GM12864 (cell line): ENCODE results near the gene PLEKHA7.

Experiments
- DNase-seq: peaks from one replicate; pipeline ENCODE4 v3.0.0-alpha.2; 2011; ENCODE audit warnings: low read depth
- H3K4me3 ChIP-seq: 2 replicates; pipeline ENCODE4 v1.5.1; 2011; ENCODE audit warnings: mild to moderate bottlenecking, low read depth, low read length, control low read depth
- TF ChIP-seq, protein P1 (sequence below): IDR thresholded peaks from 2 replicates; pipeline ENCODE4 v1.5.1; 2011; ENCODE audit warnings: low read depth, mild to moderate bottlenecking, moderate library complexity, low read length, control low read depth, inconsistent platforms; ENCODE audit errors: missing control alignments

PLEKHA7 gene

DNA sequence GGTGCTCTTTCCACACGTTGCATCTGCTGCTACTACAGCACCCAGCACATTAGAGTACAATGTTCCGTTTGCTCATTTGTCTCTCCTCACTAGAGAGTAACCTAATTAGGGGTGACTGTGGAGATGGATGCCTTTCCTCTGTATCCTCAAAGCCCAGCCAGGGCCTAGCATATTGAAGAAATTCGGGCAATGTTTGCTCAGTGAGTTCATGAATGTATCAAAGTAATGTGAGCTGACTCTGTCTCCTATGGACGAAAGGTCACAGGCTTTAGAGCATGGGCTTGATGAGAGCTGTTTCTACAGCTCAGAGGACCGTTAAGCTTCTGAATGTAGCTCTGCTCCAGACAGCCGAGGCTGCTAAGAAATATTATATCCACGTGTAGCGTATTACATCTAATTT is 208.3 kb downstream of the PLEKHA7 start:
- no peak overlapping the region for H3K4me3 ChIP-seq
- TF ChIP-seq, protein P1, sequence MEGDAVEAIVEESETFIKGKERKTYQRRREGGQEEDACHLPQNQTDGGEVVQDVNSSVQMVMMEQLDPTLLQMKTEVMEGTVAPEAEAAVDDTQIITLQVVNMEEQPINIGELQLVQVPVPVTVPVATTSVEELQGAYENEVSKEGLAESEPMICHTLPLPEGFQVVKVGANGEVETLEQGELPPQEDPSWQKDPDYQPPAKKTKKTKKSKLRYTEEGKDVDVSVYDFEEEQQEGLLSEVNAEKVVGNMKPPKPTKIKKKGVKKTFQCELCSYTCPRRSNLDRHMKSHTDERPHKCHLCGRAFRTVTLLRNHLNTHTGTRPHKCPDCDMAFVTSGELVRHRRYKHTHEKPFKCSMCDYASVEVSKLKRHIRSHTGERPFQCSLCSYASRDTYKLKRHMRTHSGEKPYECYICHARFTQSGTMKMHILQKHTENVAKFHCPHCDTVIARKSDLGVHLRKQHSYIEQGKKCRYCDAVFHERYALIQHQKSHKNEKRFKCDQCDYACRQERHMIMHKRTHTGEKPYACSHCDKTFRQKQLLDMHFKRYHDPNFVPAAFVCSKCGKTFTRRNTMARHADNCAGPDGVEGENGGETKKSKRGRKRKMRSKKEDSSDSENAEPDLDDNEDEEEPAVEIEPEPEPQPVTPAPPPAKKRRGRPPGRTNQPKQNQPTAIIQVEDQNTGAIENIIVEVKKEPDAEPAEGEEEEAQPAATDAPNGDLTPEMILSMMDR: no peak
- DNase-seq: no peak

DNA sequence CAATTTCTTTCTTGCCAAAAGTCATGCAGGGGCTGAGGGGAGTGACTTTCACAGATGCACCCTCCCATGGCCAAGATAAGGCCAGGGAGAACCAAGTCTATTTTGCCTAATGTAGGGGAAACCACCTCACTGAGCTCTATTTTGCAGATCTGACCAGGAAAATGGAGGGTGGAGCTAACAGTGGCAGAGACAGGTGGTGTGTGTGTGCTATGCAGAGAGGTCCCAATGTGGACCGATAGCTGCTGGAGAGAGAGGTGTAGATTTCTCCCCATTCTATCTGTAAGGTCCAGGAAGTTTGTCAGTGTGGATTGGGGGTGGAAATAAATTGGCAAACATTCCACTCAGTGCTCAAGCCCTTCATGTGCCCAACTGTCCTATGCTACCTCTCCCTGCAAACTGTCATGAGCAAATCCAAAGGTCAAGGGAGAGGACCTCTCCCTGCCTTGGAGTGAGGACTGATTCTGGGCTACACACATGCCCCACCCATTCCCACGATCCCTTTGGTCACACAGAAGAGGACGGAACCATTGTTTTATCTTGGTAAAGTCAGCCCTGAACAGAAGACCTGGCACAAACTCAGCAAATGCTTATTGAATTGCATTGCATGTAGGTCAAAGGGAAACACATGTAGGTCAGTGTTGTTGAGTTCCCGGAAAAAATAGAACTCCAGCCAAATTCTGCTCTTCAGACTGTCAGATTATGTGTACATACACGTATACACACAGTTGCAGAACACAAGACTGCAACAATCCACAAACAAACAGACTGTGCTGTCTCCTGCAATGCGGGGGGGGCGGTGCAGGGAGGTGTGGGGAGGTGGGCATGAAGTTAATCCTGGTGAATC is 209.9 kb downstream of the PLEKHA7 start:
- no peak for DNase-seq
- TF ChIP-seq, protein P1: no peak
- no peak overlapping the region for H3K4me3 ChIP-seq

DNA sequence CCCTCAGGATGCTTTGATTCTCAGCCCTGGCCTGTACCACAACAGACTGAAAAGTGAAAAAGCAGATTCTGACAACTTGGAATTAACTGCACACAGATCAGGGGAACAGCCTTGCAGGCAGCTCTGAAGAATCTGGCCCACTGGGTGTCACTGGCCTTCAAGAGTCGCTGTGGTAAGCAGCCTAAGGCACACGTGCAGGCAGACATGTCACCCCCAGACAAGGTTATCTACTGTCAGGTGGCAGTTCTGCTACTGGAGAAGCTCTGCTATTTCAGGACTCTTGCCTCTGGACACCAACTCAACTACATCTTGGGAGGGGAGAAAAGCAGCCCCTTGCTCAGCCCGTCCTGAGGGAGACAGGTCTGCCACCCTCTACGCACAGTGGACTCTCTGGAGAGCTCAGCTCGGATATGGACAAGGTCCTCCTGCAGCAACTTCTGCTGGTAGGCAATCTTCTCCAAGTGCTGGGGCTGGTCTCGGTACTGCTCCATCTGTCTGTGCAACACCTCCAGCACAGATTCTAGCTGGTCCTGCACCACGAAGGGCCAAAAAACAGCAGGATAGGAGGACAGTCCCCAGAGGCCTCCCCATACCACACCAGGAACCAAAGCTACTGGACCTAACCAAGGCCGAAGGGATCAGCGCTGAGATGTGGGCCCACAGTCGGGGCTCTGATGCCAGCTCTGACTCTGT is 212.8 kb downstream of the PLEKHA7 start:
- TF ChIP-seq, protein P1: no peak

GRCh38 chr11:16800382-16800781 is 213.8 kb downstream of the PLEKHA7 start:
- no peak overlapping the region for H3K4me3 ChIP-seq
- DNase-seq: no peak
- TF ChIP-seq, protein P1: no peak

More for the DNA sequence above, 212.8 kb downstream of the PLEKHA7 start:
- DNase-seq: no peak
- no peak overlapping the region for H3K4me3 ChIP-seq

- TF ChIP-seq, protein P1: no peak
- DNase-seq: no peak
- no peak overlapping the region for H3K4me3 ChIP-seq
Measured at GRCh38 chr11:16799890-16800289, 214.3 kb downstream of the PLEKHA7 start.

- TF ChIP-seq, protein P1: no peak
- no peak overlapping the region for H3K4me3 ChIP-seq
- DNase-seq: no peak
Measured at GRCh38 chr11:16799221-16799620, 215.0 kb downstream of the PLEKHA7 start.

- DNase-seq: no peak
- TF ChIP-seq, protein P1: no peak
- H3K4me3 ChIP-seq: no peak overlapping the region
Measured at GRCh38 chr11:16797776-16798175, 216.4 kb downstream of the PLEKHA7 start.
